A549 (cell line): ENCODE results near the gene FGFBP2.

Experiments used
- CHD2 ChIP-seq: fragments of 150-350 bp; IDR thresholded peaks from 2 replicates; pipeline ENCODE4 v1.6.1; 2014; ENCODE audit warnings: low read length; ENCODE audit not compliant: partially characterized antibody
- CTCF ChIP-seq: fragments of >200 bp; sonication (Bioruptor Twin); formaldehyde crosslinking; IDR thresholded peaks from 3 replicates; pipeline ENCODE4 v1.5.1; 2016
- EP300 ChIP-seq, 2 experiments: fragments of >200 bp; sonication (Bioruptor Twin); formaldehyde crosslinking; IDR thresholded peaks; 2 replicates in 1 of 2; 3 replicates in 1 of 2; pipeline ENCODE4 v1.6.1; 2016 to 2017
- HDAC2 ChIP-seq: fragments of 200-600 bp; sonication (generic); IDR thresholded peaks from 2 replicates; pipeline ENCODE4 v1.6.1; 2016
- HMGXB4 ChIP-seq: fragments of 250-450 bp; sonication (Bioruptor Pico); IDR thresholded peaks from 2 replicates; pipeline ENCODE4 v1.5.0; 2021; ENCODE audit warnings: mild to moderate bottlenecking, moderate library complexity, borderline replicate concordance
- MAFK ChIP-seq: fragments of 450-650 bp; IDR thresholded peaks from 2 replicates; pipeline ENCODE4 v1.6.1; 2014; ENCODE audit not compliant: partially characterized antibody
- POLR2A ChIP-seq: IDR thresholded peaks from 2 replicates; pipeline ENCODE4 v1.6.1; 2012; ENCODE audit warnings: mild to moderate bottlenecking, low read length
- REST ChIP-seq: fragments of 200-600 bp; sonication (generic); IDR thresholded peaks from 2 replicates; pipeline ENCODE4 v1.6.1; 2016; ENCODE audit warnings: antibody characterized with exemption, mild to moderate bottlenecking, moderate library complexity
- RFX5 ChIP-seq: fragments of 450-650 bp; IDR thresholded peaks from 2 replicates; pipeline ENCODE4 v1.7.1; 2014; ENCODE audit warnings: antibody characterized with exemption, mild to moderate bottlenecking, moderate library complexity
- USF2 ChIP-seq: fragments of 450-650 bp; IDR thresholded peaks from 2 replicates; pipeline ENCODE4 v1.6.1; 2014; ENCODE audit warnings: antibody characterized with exemption
- ZFP36 ChIP-seq: fragments of 450-650 bp; IDR thresholded peaks from 2 replicates; pipeline ENCODE4 v1.6.1; 2014; ENCODE audit warnings: borderline replicate concordance; ENCODE audit not compliant: partially characterized antibody

- TF ChIP-seq CTCF (no peak), POLR2A (no peak), HDAC2 (no peak), USF2 (no peak), REST (no peak), ZFP36 (no peak), EP300 (IDR thresholded peaks at IDR 0.05) (no peak), HMGXB4 (CRISPR knock-in tag) (no peak), MAFK (no peak), CHD2 (no peak), RFX5 (no peak)
These were observed 13.8 kb upstream of the FGFBP2 start for GRCh38 chr4:15976456-15977447.
